HEK293 (cell line): ENCODE results near the gene PDE3B.
"Not testable (repeated sequence)": the region's sequence is repeated elsewhere in the genome, so short reads cannot be mapped to it uniquely, and the experiment has no call there.

Experiments
- CTCF ChIA-PET: fragments of 350-600 bp; formaldehyde crosslinking; extraction: SDS; loops from one replicate; lab custom pipeline; 2021; ENCODE audit warnings: antibody characterized with exemption; lab: Yijun Ruan, JAX
- POLR2A ChIA-PET: fragments of 300-600 bp; formaldehyde crosslinking; extraction: SDS; loops from one replicate; lab custom pipeline; 2020; ENCODE audit warnings: antibody characterized with exemption, inconsistent platforms; lab: Yijun Ruan, JAX
- H3K27ac ChIP-seq: fragments of 200-500 bp; sonication (Bioruptor generic); 2 replicates; pipeline ENCODE4 v1.5.1; 2014; ENCODE audit warnings: low read depth, low read length, control low read depth, inconsistent platforms; ENCODE audit errors: extremely low read depth
- H3K36me3 ChIP-seq, 2 experiments: fragments of 200-500 bp in 1 of 2; sonication (Bioruptor generic) in 1 of 2; 1 replicate in 1 of 2; 2 replicates in 1 of 2; pipeline ENCODE4 v1.5.1; 2014 to 2017; ENCODE audit warnings: inconsistent platforms in 2 of 2, low read length in 2 of 2; ENCODE audit not compliant: control insufficient read depth in 2 of 2, insufficient read depth in 1 of 2
- H3K4me1 ChIP-seq: fragments of 200-500 bp; sonication (Bioruptor generic); 2 replicates; pipeline ENCODE4 v1.5.1; 2014; ENCODE audit warnings: mild to moderate bottlenecking, low read length, inconsistent platforms; ENCODE audit not compliant: control insufficient read depth, insufficient read depth
- H3K4me3 ChIP-seq: 2 replicates; pipeline ENCODE4 v1.5.1; 2011; ENCODE audit warnings: low read depth, mild to moderate bottlenecking, control low read depth, low read length, moderate library complexity
- H3K9me3 ChIP-seq: fragments of 200-500 bp; sonication (Bioruptor generic); 2 replicates; pipeline ENCODE4 v1.5.1; 2014; ENCODE audit warnings: low read depth, low read length, inconsistent platforms; ENCODE audit not compliant: control insufficient read depth, insufficient read depth
- BCL11A ChIP-seq: fragments of 450-650 bp; formaldehyde crosslinking; IDR thresholded peaks from 2 replicates; pipeline ENCODE4 v1.5.1; 2016; ENCODE audit warnings: low read depth, missing biosample characterization, missing genetic modification characterization
- FEZF1 ChIP-seq: fragments of 450-650 bp; formaldehyde crosslinking; IDR thresholded peaks from 2 replicates; pipeline ENCODE4 v1.5.1; 2016; ENCODE audit warnings: missing biosample characterization, missing genetic modification characterization
- HOXD13 ChIP-seq: sonication (generic); formaldehyde crosslinking; IDR thresholded peaks from 2 replicates; pipeline ENCODE4 v1.8.0; 2022; ENCODE audit warnings: missing genetic modification reagents, borderline replicate concordance
- KLF16 ChIP-seq: fragments of 450-650 bp; formaldehyde crosslinking; IDR thresholded peaks from 2 replicates; pipeline ENCODE4 v1.5.1; 2017; ENCODE audit warnings: missing biosample characterization, missing genetic modification characterization
- MEIS1 ChIP-seq: sonication (generic); formaldehyde crosslinking; IDR thresholded peaks from 2 replicates; pipeline ENCODE4 v1.8.1; 2022; ENCODE audit warnings: missing genetic modification reagents, mild to moderate bottlenecking, borderline replicate concordance
- ZEB2 ChIP-seq: fragments of 450-650 bp; formaldehyde crosslinking; IDR thresholded peaks from 2 replicates; pipeline ENCODE4 v1.5.1; 2016; ENCODE audit warnings: missing biosample characterization, missing genetic modification characterization
- ZNF211 ChIP-seq: fragments of 450-650 bp; formaldehyde crosslinking; IDR thresholded peaks from 2 replicates; pipeline ENCODE4 v1.5.1; 2016; ENCODE audit warnings: low read depth, missing biosample characterization, missing genetic modification characterization
- ZNF274 ChIP-seq, 2 experiments: fragments of 200-500 bp in 1 of 2; fragments of 450-650 bp in 1 of 2; sonication (Bioruptor generic) in 1 of 2; formaldehyde crosslinking in 1 of 2; IDR thresholded peaks; 2 replicates each; pipeline versions ENCODE4 v1.5.1 to v1.6.1; 2014 to 2016; ENCODE audit warnings: borderline replicate concordance in 1 of 2, inconsistent platforms in 1 of 2, low read length in 1 of 2, missing biosample characterization in 1 of 2, missing genetic modification characterization in 1 of 2
- ZNF426 ChIP-seq: fragments of 450-650 bp; formaldehyde crosslinking; IDR thresholded peaks from 2 replicates; pipeline ENCODE4 v1.5.1; 2017; ENCODE audit warnings: missing biosample characterization, missing genetic modification characterization, mild to moderate bottlenecking, inconsistent platforms, moderate library complexity
- ZNF473 ChIP-seq: fragments of 450-650 bp; formaldehyde crosslinking; IDR thresholded peaks from 2 replicates; pipeline ENCODE4 v1.5.1; 2017; ENCODE audit warnings: missing biosample characterization, missing genetic modification characterization
- ZNF555 ChIP-seq: fragments of 450-650 bp; formaldehyde crosslinking; conservative IDR thresholded peaks from 2 replicates; pipeline ENCODE4 v1.5.1; 2017; ENCODE audit warnings: missing biosample characterization, mild to moderate bottlenecking, missing genetic modification characterization, inconsistent platforms
- ZNF670 ChIP-seq: fragments of 450-650 bp; formaldehyde crosslinking; IDR thresholded peaks from 2 replicates; pipeline ENCODE4 v1.5.1; 2016; ENCODE audit warnings: missing biosample characterization, missing genetic modification characterization, low read depth
- TF ChIP-seq, protein P1 (sequence below): IDR thresholded peaks from 2 replicates; pipeline ENCODE4 v1.6.1; 2011; ENCODE audit warnings: mild to moderate bottlenecking, low read depth, low read length, borderline replicate concordance
- TF ChIP-seq, protein P2 (sequence below): fragments of 450-650 bp; formaldehyde crosslinking; IDR thresholded peaks from 2 replicates; pipeline ENCODE4 v1.5.1; 2016; ENCODE audit warnings: missing biosample characterization, missing genetic modification characterization
- TF ChIP-seq, protein P3 (sequence below): fragments of 450-650 bp; formaldehyde crosslinking; IDR thresholded peaks from 2 replicates; pipeline ENCODE4 v1.5.1; 2017; ENCODE audit warnings: missing biosample characterization, missing genetic modification characterization
- TF ChIP-seq, protein P4 (sequence below): fragments of 450-650 bp; formaldehyde crosslinking; IDR thresholded peaks from 2 replicates; pipeline ENCODE4 v1.5.1; 2017; ENCODE audit warnings: missing biosample characterization, mild to moderate bottlenecking, missing genetic modification characterization, moderate library complexity
- TF ChIP-seq, protein P5 (sequence below): fragments of 450-650 bp; formaldehyde crosslinking; IDR thresholded peaks from 2 replicates; pipeline ENCODE4 v1.5.1; 2016; ENCODE audit warnings: missing biosample characterization, missing genetic modification characterization, borderline replicate concordance
- TF ChIP-seq, protein P6 (sequence below): fragments of 450-650 bp; formaldehyde crosslinking; IDR thresholded peaks from 2 replicates; pipeline ENCODE4 v1.5.1; 2016; ENCODE audit warnings: missing biosample characterization, missing genetic modification characterization
- TF ChIP-seq, protein P7 (sequence below): fragments of 450-650 bp; formaldehyde crosslinking; IDR thresholded peaks from 2 replicates; pipeline ENCODE4 v1.5.1; 2016; ENCODE audit warnings: missing biosample characterization, missing genetic modification characterization, borderline replicate concordance

Gene PDE3B

DNA sequence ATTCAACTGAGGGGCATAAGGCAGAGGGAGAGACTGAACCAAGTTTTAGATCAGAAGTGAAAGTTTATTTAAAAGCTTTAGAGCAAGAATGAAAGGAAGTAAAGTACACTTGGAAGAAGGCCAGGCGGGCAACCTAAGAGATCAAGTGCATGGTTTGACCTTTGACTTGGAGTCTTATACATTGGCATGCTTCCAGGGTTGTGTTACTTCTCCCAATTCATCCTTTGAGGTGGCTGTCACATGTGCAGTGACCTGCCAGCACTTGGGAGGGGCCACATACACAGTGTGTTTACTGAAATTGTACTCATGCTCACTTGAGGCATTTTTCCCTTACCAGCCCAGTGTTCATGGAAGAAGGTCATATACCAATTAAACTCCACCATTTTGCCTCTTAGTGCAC lies 218.1 kb downstream of the PDE3B start (continued):
- no peak for TF ChIP-seq ZNF211
- no peak for TF ChIP-seq ZNF426 (tag by site-specific recombination)
- TF ChIP-seq ZNF473 (tag by site-specific recombination): no peak
- TF ChIP-seq, protein P1, sequence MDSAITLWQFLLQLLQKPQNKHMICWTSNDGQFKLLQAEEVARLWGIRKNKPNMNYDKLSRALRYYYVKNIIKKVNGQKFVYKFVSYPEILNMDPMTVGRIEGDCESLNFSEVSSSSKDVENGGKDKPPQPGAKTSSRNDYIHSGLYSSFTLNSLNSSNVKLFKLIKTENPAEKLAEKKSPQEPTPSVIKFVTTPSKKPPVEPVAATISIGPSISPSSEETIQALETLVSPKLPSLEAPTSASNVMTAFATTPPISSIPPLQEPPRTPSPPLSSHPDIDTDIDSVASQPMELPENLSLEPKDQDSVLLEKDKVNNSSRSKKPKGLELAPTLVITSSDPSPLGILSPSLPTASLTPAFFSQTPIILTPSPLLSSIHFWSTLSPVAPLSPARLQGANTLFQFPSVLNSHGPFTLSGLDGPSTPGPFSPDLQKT: no peak
- no peak for TF ChIP-seq BCL11A (tag by site-specific recombination)
- TF ChIP-seq KLF16 (tag by site-specific recombination): no peak
- TF ChIP-seq, protein P2, sequence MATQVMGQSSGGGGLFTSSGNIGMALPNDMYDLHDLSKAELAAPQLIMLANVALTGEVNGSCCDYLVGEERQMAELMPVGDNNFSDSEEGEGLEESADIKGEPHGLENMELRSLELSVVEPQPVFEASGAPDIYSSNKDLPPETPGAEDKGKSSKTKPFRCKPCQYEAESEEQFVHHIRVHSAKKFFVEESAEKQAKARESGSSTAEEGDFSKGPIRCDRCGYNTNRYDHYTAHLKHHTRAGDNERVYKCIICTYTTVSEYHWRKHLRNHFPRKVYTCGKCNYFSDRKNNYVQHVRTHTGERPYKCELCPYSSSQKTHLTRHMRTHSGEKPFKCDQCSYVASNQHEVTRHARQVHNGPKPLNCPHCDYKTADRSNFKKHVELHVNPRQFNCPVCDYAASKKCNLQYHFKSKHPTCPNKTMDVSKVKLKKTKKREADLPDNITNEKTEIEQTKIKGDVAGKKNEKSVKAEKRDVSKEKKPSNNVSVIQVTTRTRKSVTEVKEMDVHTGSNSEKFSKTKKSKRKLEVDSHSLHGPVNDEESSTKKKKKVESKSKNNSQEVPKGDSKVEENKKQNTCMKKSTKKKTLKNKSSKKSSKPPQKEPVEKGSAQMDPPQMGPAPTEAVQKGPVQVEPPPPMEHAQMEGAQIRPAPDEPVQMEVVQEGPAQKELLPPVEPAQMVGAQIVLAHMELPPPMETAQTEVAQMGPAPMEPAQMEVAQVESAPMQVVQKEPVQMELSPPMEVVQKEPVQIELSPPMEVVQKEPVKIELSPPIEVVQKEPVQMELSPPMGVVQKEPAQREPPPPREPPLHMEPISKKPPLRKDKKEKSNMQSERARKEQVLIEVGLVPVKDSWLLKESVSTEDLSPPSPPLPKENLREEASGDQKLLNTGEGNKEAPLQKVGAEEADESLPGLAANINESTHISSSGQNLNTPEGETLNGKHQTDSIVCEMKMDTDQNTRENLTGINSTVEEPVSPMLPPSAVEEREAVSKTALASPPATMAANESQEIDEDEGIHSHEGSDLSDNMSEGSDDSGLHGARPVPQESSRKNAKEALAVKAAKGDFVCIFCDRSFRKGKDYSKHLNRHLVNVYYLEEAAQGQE (tag by site-specific recombination): no peak
- TF ChIP-seq MEIS1 (CRISPR knock-in tag): no peak

DNA sequence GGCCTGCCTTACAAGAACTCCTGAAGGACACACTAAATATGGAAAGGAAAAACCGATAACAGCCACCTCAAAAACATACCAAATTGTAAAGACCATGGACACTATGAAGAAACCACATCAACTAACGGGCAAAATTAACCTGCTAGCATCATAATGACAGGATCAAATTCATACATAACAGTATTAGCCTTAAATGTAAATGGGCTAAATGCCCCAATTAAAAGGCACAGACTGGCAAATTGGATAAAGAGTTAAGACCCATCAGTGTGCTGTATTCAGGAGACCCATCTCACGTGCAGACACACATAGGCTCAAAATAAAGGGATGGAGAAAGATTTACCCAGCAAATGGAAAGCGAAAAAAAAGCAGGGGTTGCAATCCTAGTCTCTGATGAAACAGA lies 220.2 kb downstream of the PDE3B start:
- peaks cover 0 to 10% of the 10 kb centered on the region in 2 experiments; a peak in 1 of 3 replicates for H3K36me3 ChIP-seq
- CTCF ChIA-PET, H3K27ac ChIP-seq, H3K4me1 ChIP-seq, H3K4me3 ChIP-seq, POLR2A ChIA-PET, H3K9me3 ChIP-seq: not testable (repeated sequence)

DNA sequence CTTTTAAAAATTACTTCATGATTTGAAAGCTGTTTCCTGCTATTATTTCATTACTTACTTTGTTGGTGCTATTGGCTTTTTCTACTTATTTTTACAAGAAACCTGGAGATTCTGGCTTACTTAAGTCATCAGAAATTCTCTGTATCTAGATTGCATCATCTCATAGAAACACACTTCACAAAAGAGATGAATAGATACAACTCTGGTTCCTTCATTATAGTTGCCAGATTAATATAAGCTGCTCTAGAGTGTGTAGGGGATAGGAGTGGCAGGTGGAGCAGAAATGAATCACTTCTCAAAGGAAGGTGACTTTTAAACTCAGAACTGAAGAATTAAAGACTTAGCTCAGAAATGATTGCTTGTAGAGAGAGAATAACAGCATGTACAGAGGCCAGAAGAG lies 228.4 kb downstream of the PDE3B start:
- ChIA-PET POLR2A (no interaction called here), CTCF (interaction anchor here (1.2 kb wide), 1 partner anchor 30 kb away, joined by 3 read pairs; no protein-coding TSS in a partner anchor)
- Histone ChIP-seq H3K27ac (no peak overlapping the region), H3K4me3 (no peak overlapping the region), H3K36me3 (peaks cover 0 to 26% of the 10 kb centered on the region in 2 experiments; a peak in 1 of 3 replicates), H3K4me1 (no peaks in the 10 kb centered on the region), H3K9me3 (no peaks in the 10 kb centered on the region)
- TF ChIP-seq ZNF670 (no peak), ZNF555 (tag by site-specific recombination) (no peak), FEZF1 (tag by site-specific recombination) (no peak), HOXD13 (CRISPR knock-in tag) (no peak), ZNF274 (IDR thresholded peaks at IDR 0.05; ENCODE audit: low read length) (no peak), ZNF274 (tag by site-specific recombination; IDR thresholded peaks at IDR 0.05; ENCODE audit: borderline replicate concordance) (no peak), ZEB2 (tag by site-specific recombination) (no peak)
- TF ChIP-seq, protein P3, sequence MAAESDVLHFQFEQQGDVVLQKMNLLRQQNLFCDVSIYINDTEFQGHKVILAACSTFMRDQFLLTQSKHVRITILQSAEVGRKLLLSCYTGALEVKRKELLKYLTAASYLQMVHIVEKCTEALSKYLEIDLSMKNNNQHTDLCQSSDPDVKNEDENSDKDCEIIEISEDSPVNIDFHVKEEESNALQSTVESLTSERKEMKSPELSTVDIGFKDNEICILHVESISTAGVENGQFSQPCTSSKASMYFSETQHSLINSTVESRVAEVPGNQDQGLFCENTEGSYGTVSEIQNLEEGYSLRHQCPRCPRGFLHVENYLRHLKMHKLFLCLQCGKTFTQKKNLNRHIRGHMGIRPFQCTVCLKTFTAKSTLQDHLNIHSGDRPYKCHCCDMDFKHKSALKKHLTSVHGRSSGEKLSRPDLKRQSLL: no peak
- TF ChIP-seq, protein P4, sequence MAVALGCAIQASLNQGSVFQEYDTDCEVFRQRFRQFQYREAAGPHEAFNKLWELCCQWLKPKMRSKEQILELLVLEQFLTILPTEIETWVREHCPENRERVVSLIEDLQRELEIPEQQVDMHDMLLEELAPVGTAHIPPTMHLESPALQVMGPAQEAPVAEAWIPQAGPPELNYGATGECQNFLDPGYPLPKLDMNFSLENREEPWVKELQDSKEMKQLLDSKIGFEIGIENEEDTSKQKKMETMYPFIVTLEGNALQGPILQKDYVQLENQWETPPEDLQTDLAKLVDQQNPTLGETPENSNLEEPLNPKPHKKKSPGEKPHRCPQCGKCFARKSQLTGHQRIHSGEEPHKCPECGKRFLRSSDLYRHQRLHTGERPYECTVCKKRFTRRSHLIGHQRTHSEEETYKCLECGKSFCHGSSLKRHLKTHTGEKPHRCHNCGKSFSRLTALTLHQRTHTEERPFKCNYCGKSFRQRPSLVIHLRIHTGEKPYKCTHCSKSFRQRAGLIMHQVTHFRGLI (tag by site-specific recombination): no peak
- TF ChIP-seq, protein P5, sequence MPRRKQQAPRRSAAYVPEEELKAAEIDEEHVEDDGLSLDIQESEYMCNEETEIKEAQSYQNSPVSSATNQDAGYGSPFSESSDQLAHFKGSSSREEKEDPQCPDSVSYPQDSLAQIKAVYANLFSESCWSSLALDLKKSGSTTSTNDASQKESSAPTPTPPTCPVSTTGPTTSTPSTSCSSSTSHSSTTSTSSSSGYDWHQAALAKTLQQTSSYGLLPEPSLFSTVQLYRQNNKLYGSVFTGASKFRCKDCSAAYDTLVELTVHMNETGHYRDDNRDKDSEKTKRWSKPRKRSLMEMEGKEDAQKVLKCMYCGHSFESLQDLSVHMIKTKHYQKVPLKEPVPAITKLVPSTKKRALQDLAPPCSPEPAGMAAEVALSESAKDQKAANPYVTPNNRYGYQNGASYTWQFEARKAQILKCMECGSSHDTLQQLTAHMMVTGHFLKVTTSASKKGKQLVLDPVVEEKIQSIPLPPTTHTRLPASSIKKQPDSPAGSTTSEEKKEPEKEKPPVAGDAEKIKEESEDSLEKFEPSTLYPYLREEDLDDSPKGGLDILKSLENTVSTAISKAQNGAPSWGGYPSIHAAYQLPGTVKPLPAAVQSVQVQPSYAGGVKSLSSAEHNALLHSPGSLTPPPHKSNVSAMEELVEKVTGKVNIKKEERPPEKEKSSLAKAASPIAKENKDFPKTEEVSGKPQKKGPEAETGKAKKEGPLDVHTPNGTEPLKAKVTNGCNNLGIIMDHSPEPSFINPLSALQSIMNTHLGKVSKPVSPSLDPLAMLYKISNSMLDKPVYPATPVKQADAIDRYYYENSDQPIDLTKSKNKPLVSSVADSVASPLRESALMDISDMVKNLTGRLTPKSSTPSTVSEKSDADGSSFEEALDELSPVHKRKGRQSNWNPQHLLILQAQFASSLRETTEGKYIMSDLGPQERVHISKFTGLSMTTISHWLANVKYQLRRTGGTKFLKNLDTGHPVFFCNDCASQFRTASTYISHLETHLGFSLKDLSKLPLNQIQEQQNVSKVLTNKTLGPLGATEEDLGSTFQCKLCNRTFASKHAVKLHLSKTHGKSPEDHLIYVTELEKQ (tag by site-specific recombination): no peak
- TF ChIP-seq, protein P6, sequence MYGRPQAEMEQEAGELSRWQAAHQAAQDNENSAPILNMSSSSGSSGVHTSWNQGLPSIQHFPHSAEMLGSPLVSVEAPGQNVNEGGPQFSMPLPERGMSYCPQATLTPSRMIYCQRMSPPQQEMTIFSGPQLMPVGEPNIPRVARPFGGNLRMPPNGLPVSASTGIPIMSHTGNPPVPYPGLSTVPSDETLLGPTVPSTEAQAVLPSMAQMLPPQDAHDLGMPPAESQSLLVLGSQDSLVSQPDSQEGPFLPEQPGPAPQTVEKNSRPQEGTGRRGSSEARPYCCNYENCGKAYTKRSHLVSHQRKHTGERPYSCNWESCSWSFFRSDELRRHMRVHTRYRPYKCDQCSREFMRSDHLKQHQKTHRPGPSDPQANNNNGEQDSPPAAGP (tag by site-specific recombination): no peak
- TF ChIP-seq, protein P7, sequence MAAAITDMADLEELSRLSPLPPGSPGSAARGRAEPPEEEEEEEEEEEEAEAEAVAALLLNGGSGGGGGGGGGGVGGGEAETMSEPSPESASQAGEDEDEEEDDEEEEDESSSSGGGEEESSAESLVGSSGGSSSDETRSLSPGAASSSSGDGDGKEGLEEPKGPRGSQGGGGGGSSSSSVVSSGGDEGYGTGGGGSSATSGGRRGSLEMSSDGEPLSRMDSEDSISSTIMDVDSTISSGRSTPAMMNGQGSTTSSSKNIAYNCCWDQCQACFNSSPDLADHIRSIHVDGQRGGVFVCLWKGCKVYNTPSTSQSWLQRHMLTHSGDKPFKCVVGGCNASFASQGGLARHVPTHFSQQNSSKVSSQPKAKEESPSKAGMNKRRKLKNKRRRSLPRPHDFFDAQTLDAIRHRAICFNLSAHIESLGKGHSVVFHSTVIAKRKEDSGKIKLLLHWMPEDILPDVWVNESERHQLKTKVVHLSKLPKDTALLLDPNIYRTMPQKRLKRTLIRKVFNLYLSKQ: no peak
